Stomach (tissue), 9 donors: ENCODE measurements around the gene OCA2. TPM values are rescaled to one million over a fixed set of nuclear protein-coding genes. Genes with fewer than 3 reads are reported as not detected.

Experiments
- DNase-seq, 2 donors: peaks; one replicate each; pipeline versions ENCODE4 v3.0.0 to v3.0.0-alpha.2; 2013 to 2019
- H3K27ac ChIP-seq, 5 donors: fragments of 200-600 bp in 4 of 5; sonication (generic) in 4 of 5; one replicate each; pipeline ENCODE4 v1.5.1; 2013 to 2019; ENCODE audit warnings: mild to moderate bottlenecking in 1 of 5, moderate library complexity in 1 of 5
- H3K27me3 ChIP-seq, 3 donors: fragments of 200-600 bp; sonication (generic); one replicate each; pipeline ENCODE4 v1.5.1; 2017 to 2019; ENCODE audit warnings: mixed run types in 1 of 3
- H3K36me3 ChIP-seq, 4 donors: fragments of 200-600 bp; sonication (generic); 1 replicate in 3 of 4; 2 replicates in 1 of 4; pipeline ENCODE4 v1.5.1; 2016 to 2019
- H3K4me1 ChIP-seq, 4 donors: fragments of 200-600 bp; sonication (generic); one replicate each; pipeline ENCODE4 v1.5.1; 2016 to 2019
- H3K4me3 ChIP-seq, 4 donors: fragments of 200-600 bp; sonication (generic) in 3 of 4; one replicate each; pipeline ENCODE4 v1.5.1; 2016 to 2019; ENCODE audit warnings: mild to moderate bottlenecking in 1 of 4
- H3K9me3 ChIP-seq, 4 donors: fragments of 200-600 bp; sonication (generic); one replicate each; pipeline ENCODE4 v1.5.1; 2016 to 2019
- CTCF ChIP-seq, 7 experiments: fragments of 450-650 bp in 4 of 7; fragments of 200-600 bp in 3 of 7; sonication (generic) in 3 of 7; IDR thresholded peaks; one replicate each; pipeline ENCODE4 v1.5.1; 2016 to 2019; ENCODE audit warnings: antibody characterized with exemption in 7 of 7, control low read depth in 2 of 7, mild to moderate bottlenecking in 1 of 7
- EP300 ChIP-seq: sonication (generic); formaldehyde crosslinking; IDR thresholded peaks from one replicate; pipeline ENCODE4 v1.6.1; 2017; ENCODE audit warnings: antibody characterized with exemption
- POLR2A ChIP-seq, 4 donors: fragments of 450-650 bp; IDR thresholded peaks; one replicate each; pipeline ENCODE4 v1.6.1; 2016; ENCODE audit warnings: antibody characterized with exemption in 4 of 4, control low read depth in 2 of 4, mild to moderate bottlenecking in 1 of 4, moderate library complexity in 1 of 4
- POLR2AphosphoS5 ChIP-seq, 3 donors: sonication (generic); formaldehyde crosslinking; IDR thresholded peaks; one replicate each; pipeline ENCODE4 v1.6.1; 2016; ENCODE audit warnings: antibody characterized with exemption in 3 of 3
- WGBS, 5 donors: extraction: QIAGEN DNeasy Blood & Tissue Kit in 3 of 5; methylation state at CpG; one replicate each; pipeline versions ENCODE4 v1.1.5 to v1.1.7; 2013 to 2018; 5-methylcytosine and 5-hydroxymethylcytosine counted together
- intact Hi-C: fragments of 100-400 bp; cut with DNase I; formaldehyde crosslinking; loops from one replicate; pipeline ENCODE4 v1.15.1; 2023; ENCODE audit warnings: low total_unique reads
- polyA plus RNA-seq, 3 donors: library from polyadenylated mRNA; stranded (reverse); fragments of 200-250 nt; gene quantifications; one replicate each; pipeline ENCODE4 v1.2.3, GENCODE V29; 2013
- total RNA-seq, 5 donors: library from RNA; depleted of rRNA; stranded (reverse); fragments of >200 nt; gene quantifications; one replicate each; pipeline versions ENCODE4 v1.1.0 to v1.2.3, GENCODE V29; 2014 to 2016
- donor health status: healthy with polysubstance abuse.
- donor health status: Bipolar disorder and iron deficiency.
- donor health status: healthy.

The OCA2 gene
- total and polyA plus RNA-seq, 8 donors = 0.12 to 0.89 (median 0.65) TPM; not detected in 4

- no peak for DNase-seq
- no peak overlapping the region for H3K27ac ChIP-seq
- intact Hi-C loops = no loop called here
- no peak overlapping the region for H3K4me3 ChIP-seq
- H3K36me3 ChIP-seq = no peaks in the 10 kb centered on the region
- H3K27me3 ChIP-seq = no peaks in the 10 kb centered on the region
- peaks cover under 1 to 71% (median 34%) of the 10 kb centered on the region in 4 donors for H3K9me3 ChIP-seq
- TF ChIP-seq POLR2A (IDR thresholded peaks at IDR 0.05) = no peak
- no peak for TF ChIP-seq CTCF (IDR thresholded peaks at IDR 0.05)
- no peak for TF ChIP-seq EP300
- TF ChIP-seq POLR2AphosphoS5 (IDR thresholded peaks at IDR 0.05) = no peak
- H3K4me1 ChIP-seq = no peaks in the 10 kb centered on the region
These were observed 213.9 kb downstream of the OCA2 start for GRCh38 chr15:27885201-27885600.

GRCh38 chr15:27884726-27885125, 214.4 kb downstream of the OCA2 start:
- H3K27me3 ChIP-seq = no peaks in the 10 kb centered on the region
- no peak overlapping the region for H3K27ac ChIP-seq
- 47 to 84% (median 74%) methylated on average over 4 of the region's 4 CpGs for WGBS, 5 donors
- intact Hi-C loops = no loop called here
- H3K4me1 ChIP-seq = no peaks in the 10 kb centered on the region
- peaks cover 4 to 71% (median 36%) of the 10 kb centered on the region in 4 donors for H3K9me3 ChIP-seq
- DNase-seq = no peak
- no peaks in the 10 kb centered on the region for H3K36me3 ChIP-seq
- H3K4me3 ChIP-seq = no peak overlapping the region
- no peak for TF ChIP-seq POLR2A (IDR thresholded peaks at IDR 0.05)
- no peak for TF ChIP-seq POLR2AphosphoS5 (IDR thresholded peaks at IDR 0.05)
- TF ChIP-seq EP300 = no peak
- no peak for TF ChIP-seq CTCF (IDR thresholded peaks at IDR 0.05)

GRCh38 chr15:27878841-27879240, 220.3 kb downstream of the OCA2 start:
- no peak for DNase-seq
- no peaks in the 10 kb centered on the region for H3K27me3 ChIP-seq
- no peaks in the 10 kb centered on the region for H3K36me3 ChIP-seq
- intact Hi-C loops = no loop called here
- H3K9me3 ChIP-seq = peaks cover 4 to 36% (median 13%) of the 10 kb centered on the region in 4 donors
- no peak overlapping the region for H3K4me3 ChIP-seq
- no peak overlapping the region for H3K27ac ChIP-seq
- H3K4me1 ChIP-seq = no peaks in the 10 kb centered on the region
- TF ChIP-seq POLR2AphosphoS5 (IDR thresholded peaks at IDR 0.05) (no peak), CTCF (IDR thresholded peaks at IDR 0.05) (no peak), EP300 (no peak), POLR2A (IDR thresholded peaks at IDR 0.05) (no peak)
- 61 to 87% (median 63%) methylated on average over 5 of the region's 5 CpGs for WGBS, 5 donors

GRCh38 chr15:27873828-27874227, 225.3 kb downstream of the OCA2 start:
- no peak for TF ChIP-seq POLR2A (IDR thresholded peaks at IDR 0.05)
- intact Hi-C loops = no loop called here
- peaks cover 0 to 13% (median 3%) of the 10 kb centered on the region in 4 donors for H3K9me3 ChIP-seq

GRCh38 chr15:27873039-27873438, 226.1 kb downstream of the OCA2 start:
- no peak for TF ChIP-seq EP300
- no peak for TF ChIP-seq POLR2A (IDR thresholded peaks at IDR 0.05)
- no peak for TF ChIP-seq CTCF (IDR thresholded peaks at IDR 0.05)
- TF ChIP-seq POLR2AphosphoS5 (IDR thresholded peaks at IDR 0.05) = no peak
- WGBS, 5 donors = 83 to 94% (median 90%) methylated on average over 7 of the region's 7 CpGs
- intact Hi-C loops = no loop called here

More at GRCh38 chr15:27873828-27874227, 225.3 kb downstream of the OCA2 start:
- Histone ChIP-seq H3K36me3 (no peaks in the 10 kb centered on the region), H3K27ac (no peak overlapping the region), H3K4me3 (no peak overlapping the region), H3K4me1 (no peaks in the 10 kb centered on the region), H3K27me3 (no peaks in the 10 kb centered on the region)
- DNase-seq = no peak

More at GRCh38 chr15:27873039-27873438, 226.1 kb downstream of the OCA2 start:
- Histone ChIP-seq H3K27me3 (no peaks in the 10 kb centered on the region), H3K27ac (no peak overlapping the region), H3K4me1 (no peaks in the 10 kb centered on the region), H3K9me3 (peaks cover 0 to 13% (median 3%) of the 10 kb centered on the region in 4 donors), H3K4me3 (no peak overlapping the region), H3K36me3 (no peaks in the 10 kb centered on the region)
- no peak for DNase-seq
